ENCODE results near the gene GCK.

GCK gene

GRCh38 chr7:44189286-44189992 is at the start of gene GCK:
Gene GCK, minus strand, starts transcription at chr7:44189439. Its CDS starts 486 bp downstream, at chr7:44188953.
- no peak for DNase-seq

DNA sequence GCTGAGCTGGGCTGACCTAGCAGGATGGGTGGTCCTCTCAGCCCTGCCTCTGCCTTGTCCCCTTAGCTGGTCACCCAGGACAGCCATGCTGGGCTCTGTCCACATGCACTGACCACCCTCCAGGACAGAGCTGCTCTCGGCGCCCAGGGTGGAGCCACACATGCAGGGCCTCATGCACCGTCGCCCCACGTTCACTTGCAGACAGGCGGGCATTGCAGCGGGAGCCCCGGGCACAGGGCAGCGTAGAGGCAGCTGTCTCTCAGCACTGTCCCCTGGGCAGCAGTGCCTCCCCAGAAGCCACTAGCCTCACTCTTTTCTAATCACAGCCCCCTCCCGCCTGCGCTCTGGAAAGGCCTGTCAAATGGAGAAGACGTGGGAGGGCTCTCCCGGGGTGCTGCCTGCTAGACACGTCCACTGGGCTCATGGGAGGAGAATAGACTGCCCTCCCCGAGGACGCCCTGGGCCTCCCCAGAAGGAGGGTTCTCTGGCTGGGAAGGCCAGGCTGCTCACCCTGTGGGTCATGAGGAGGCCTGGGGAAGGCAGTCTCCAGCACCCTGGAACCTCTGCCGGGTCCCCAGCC is 49.0 kb upstream of the GCK start:
- no peak for DNase-seq

DNA sequence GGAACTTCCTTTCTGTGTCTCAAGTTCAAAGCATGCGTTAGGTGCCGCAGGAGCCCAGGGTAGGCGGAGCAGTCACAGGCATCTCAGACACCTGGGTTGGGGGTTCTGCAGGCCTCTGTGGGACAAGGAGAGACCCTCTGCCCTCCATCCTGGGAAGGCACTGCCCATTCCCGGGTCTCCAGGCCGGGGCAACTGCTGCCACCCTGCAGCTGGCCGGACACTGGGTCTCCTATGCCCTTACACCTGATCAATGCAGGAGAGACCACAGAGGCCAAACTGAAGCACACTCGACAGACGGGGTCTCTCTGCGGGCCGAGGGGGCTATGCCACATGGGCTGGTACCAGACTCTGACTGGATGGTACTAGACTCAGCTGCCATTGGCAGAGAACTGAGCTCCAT is 48.5 kb upstream of the GCK start:
- no peak for DNase-seq

GRCh38 chr7:44236333-44236728 is 47.1 kb upstream of the GCK start:
- DNase-seq, result no peak

DNA sequence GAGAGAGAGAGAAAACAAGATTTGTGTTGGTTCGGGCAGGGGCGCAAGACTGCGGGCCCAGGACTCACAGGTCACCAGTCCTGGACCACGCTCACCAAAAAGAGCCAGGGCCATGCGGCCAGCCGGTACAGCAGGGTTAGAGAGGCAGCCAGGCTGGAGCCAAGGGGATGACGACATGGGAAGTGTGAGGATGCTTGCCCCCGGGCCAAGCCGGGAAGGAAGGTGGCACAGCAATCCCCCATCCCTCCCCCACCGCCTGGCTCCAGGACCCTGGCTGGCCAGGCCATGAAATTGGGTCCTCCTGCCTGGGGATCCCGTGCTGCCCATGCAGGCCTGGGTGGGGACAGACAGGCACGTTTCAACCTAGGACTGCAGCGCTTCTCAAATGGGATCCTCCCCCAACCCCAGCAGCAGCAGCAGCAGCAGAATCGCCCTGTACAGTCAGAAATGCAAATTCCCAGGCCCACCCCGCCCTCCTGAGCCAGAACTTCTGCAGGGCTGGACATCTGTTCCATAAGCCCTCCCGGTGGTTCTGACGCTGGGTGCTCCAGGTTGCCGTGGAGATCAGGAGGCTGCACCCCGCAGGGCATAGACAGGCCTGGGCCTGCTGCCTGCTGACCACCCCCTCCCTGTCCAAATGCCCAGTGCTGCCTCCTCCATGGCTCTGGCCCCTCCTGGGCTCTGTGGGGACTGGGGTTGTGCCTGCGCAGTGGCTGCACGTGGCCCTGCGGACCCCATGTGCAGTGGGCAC is 46.5 kb upstream of the GCK start:
- no peak for DNase-seq

GRCh38 chr7:44235066-44235465 is 45.8 kb upstream of the GCK start:
- no peak for DNase-seq

GRCh38 chr7:44232901-44233715 is 43.9 kb upstream of the GCK start:
- no peak for DNase-seq

DNA sequence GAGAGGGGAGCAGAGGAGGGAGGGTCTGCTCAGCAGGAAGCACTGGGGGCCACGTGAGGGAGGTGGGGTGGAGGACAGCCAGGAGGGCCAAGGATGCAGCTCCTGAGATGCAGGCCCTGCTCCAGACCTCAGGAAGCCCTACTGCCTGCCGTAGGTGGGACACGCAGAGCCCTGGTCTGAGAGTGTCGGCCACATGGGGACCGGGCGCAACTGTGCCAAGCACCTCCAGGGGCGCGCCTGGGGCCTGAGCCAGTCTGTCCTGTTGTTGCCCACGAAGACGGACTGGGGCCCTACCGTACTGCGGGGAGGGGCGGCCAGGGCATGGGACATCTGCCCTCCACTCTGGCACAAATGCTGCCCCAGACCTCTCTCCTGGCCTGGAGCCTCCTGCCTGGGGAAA is 43.2 kb upstream of the GCK start:
- no peak for DNase-seq

- DNase-seq, result no peak
Measured at GRCh38 chr7:44231088-44231487, 41.8 kb upstream of the GCK start.

- no peak for DNase-seq
Measured at GRCh38 chr7:44230286-44230685, 41.0 kb upstream of the GCK start.

DNA sequence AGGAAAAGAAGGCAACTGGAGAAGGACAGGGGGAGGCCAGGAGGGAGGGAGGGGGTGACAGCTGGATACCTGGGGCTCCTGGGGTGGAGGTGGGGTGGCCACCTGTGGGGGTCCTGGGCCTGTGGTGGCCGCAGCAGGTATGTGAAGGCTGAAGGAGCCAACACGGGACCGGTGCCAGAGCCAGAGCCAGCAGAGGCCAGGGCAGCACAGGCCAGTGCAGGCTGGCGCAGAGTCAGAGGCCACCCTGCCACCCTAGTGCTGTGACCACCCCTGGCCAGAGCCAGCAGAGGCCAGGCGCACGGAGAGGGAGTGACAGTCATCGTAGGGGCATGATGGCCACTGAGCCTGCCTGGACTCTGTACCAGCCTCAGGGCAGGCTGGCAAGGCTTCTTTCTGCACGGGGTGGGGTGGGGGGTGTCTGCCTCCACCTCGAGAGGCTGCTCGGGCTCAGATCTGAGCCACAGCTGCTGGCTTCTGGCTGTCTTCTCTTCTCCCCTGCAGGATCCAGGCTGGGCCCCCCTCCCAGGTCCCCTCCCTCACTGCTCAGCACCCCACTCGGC is 40.4 kb upstream of the GCK start:
- DNase-seq, result no peak

DNA sequence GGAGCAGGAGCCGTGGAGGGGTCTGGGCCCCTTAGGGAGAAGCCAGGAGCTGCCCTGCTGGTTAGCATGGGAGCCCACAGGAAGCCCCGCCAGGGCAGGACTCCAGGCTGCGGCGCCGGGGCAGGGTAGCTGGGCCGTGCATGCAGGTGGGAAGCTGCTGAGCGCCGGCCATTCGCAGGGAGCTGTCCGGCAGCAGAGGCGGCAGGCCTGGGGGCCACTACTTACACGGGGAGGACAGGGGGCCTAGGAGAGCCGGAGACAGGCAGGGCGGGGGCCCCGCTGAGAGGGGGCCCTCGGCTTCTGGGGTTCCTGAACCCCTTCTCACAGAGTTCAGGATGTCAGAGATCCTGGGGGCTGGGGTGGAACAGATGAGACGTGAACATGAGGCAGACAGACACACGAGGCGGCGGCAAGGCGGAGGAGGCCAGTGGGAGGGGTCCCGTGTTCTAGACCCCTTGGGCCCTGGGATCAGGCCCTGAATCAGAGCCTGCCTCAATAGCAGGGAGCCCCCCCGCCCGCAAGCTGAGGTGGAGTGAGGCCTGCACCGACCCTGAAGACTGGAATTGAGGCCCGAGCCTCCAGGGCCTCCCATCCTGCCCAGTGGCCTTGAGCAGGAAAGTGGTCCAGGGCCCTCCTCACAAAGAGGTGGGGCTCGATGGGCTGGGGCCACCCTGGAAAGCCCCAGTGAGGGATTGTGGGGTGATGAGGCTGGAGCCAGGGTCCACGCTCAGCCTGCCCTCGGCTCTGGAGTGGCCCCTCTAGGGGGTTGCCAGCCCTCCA is 39.5 kb upstream of the GCK start:
- DNase-seq, result no peak

DNA sequence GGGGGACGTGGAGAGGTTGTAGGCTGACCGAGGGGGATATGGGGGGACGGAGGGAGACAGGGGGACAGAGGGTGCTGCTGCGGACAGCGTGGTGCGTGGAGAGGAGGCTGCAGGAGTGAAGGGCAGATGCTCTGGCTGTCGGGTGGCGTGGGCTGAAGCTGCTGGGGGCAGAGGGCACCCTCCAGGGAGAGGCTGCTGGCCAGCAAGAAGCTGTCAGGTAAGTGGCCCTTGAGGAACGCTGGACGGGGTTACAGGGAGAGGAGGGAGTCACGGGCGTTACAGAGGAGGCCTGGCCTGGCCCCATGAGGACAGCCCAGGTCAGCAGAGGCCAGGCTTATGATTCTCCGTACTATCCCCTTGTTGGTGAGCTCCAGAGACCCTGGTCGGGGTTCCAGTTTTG is 38.7 kb upstream of the GCK start:
- DNase-seq, result no peak

GRCh38 chr7:44226396-44226753 is 37.1 kb upstream of the GCK start:
- no peak for DNase-seq

DNA sequence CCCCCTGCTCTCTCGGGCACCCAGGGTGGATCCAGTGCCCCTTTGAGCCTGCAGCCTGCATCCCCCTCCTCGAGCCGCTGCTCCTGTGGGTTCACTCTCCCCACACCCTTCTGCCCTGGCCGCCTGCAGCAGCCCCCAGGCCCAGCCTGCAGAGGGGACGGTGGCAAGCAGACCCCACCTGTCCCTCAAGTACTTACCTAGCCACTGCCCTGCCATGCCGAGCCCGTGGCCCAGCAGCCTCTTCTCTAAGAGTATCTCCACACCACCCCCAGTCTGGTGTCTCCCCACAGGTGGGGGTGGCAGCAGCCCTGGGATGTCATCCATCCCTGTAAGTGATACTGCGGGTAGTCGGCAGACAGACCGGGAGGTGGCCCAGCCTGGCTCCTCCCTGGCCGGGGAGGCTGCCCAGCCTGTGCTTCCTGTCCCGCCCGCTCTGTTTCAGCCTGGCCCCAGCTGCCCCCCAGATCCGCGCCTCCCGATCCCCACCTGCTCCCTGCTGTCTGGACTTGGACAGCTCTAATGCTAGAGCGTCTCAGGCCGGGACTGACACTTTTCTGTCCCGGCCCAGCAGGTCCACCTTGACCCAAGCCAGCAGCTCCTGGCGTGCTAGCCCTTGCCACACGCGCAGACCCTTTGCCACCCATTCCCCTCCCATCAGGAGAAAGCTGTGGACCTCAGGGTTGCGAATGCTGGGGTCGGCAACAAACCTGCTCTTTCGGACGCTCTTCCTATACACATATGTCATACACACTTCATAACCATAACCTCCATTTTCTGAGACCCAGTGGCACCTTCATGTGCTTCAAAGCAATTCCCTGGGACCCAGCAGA is 36.5 kb upstream of the GCK start:
- DNase-seq, result no peak

DNA sequence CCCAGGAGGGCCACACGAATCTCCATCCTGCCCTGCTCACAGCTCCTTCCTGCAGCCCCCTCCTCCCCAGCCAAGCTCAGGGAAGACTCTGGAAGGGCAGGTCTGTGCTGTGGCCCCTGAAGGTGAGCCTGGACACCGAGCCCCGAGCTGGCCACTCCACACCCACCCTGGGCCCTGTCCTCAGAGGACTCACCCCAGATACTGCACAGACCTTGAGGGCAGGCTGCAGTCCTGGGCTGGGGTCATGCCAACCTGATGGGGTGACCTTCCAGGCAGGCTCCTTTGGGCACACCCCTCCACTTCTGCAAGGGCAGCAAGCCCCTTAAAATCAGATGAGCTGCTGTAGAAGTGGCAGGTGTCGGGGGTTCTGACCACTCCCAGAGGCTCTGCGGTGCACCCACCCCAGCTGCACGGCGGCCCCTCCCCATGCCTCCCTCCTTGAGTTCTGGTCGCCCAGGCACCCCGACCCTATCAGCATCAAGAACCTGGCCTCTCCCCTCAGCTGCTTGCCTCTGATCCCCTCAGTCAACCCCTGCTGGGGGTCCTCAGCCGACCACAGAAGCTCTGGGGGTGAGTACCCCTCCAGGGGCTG is 35.8 kb upstream of the GCK start:
- no peak for DNase-seq

- DNase-seq, result no peak
Measured at GRCh38 chr7:44224080-44224973, 35.1 kb upstream of the GCK start.

DNA sequence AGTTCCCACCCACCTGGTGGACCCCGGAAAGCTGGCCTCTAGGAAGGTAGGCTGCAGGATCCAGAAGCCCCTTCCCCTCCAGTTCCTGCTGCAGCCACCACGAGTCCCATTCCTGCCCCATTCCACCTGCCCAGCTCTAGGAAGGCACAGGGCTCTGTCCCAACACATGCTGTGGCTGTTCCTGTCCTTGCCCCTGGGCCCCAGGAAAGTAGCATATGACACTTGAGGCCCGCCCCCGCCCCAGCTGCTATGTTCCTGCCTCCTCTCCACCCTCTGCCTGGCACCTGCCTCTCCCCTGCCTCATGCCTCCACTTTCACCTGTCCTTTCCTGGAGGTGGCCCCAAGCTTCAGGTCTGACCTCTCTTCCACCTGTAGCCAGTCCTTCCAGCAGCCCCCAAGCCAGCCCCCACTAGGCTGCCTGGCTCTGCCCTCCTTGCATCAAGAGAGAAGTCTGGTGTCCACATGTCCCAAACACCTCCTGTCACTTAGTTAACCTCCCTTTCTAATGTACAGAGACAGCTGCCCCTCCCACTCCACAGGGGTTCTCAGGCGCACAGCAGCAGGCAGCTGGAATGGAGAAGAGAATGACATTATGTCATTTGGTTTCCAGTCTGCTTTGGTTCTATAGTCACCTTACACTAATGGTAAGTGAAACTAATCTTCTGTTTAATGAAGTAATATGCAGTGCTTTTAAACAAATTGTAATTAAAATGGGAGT is 34.3 kb upstream of the GCK start:
- DNase-seq, result no peak

DNA sequence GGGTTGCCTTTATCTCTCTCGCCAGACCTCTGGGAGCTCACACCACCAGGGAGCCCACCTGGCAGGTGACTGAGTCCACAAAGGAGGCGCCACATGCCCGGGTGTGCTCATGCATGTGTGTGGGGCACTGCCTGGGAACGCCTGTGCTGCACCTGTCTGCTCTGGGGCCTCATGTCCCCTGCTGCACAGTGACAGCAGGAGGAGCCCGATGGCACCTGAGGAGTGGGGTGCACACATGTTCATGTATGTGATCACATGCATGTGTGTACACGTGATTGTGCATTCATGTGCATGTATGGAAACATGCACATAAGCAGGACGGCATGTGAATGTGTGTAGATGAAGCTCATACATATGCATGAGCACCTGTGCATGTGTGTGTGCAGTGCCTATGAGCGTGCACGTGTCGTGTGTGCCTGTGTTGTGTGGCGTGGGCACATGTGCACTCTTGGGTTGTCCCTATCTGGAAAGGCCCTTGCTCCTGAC is 33.6 kb upstream of the GCK start:
- no peak for DNase-seq
